Nucleus accumbens (tissue), 56 donors: ENCODE results near the gene RPL22.

Experiments used
- DNase-seq, 56 donors: peaks; one replicate each; lab custom pipeline; 2025; lab: John Stamatoyannopoulos, UW

RPL22 gene

DNA sequence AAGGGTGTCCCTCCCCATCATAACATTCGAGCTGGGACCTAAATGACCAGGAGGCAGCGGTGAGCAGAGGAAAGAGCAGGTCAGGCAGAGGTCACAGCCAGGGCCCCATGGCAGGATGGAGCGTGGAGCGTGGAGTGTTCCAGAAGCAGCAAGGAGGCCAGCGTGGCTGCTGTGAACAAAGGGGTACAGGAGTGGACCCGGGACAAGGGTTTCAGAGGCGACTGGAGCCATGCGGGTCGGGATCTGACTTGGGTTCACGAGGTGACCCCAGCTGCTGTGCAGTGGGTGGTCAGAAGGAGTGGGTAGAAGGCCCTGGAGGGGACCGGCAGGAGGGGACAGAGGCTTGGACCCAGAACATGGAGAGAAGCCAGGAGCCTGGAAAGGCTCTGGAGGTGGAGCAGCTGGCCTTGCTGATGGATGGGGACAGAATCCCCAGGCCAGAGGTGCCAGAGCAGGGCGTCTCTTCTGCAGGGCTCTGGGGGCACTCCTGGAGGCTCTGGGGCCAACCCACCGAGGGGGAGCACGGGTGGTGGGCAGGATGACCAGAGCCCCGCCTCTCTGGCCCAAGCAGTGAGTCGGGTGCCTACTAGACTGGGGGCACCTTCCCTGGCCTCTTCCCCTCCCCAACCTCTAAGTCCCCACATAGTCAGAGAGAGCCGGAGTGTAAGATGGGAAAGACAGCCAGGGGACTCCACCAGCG lies 21.6 kb downstream of the RPL22 start:
- no peak for DNase-seq

DNA sequence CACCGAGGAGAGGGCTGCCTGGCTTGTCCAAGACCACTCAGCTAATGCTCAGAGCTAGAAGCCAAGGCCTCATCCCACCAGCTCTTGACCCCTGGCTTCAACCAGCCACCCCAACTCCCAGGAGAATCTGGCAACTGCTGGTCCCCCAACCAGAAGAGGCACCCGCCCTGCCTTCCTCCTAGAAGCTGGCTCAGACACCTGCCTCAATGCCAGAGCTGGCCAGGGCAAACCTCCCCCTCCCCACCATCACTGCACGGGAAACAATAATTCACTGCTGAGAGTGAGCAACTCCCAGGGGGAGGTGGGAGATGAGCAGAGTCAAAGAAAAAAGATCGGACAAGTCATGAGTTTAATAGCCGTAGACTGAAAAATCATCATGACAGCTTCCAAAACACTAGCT lies 22.6 kb downstream of the RPL22 start:
- DNase-seq, result no peak

DNA sequence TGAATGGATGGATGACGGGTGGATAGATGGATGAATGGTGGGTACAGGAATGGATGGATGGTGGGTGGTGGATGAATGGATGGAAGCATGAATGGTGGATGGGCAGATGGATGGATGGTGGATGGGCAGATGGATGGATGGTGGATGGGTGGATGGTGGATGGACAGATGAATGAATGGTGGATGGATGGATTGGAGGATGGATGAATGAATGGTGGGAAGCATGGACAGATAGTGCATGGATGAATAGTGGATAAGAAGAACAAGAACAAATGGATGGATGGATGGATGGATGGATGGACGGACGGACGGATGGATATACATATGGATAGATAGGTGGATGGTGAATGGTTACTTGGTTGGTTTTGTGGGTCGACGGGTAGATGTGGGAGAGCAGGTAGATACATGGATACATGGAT lies 24.0 kb downstream of the RPL22 start:
- DNase-seq, result no peak

DNA sequence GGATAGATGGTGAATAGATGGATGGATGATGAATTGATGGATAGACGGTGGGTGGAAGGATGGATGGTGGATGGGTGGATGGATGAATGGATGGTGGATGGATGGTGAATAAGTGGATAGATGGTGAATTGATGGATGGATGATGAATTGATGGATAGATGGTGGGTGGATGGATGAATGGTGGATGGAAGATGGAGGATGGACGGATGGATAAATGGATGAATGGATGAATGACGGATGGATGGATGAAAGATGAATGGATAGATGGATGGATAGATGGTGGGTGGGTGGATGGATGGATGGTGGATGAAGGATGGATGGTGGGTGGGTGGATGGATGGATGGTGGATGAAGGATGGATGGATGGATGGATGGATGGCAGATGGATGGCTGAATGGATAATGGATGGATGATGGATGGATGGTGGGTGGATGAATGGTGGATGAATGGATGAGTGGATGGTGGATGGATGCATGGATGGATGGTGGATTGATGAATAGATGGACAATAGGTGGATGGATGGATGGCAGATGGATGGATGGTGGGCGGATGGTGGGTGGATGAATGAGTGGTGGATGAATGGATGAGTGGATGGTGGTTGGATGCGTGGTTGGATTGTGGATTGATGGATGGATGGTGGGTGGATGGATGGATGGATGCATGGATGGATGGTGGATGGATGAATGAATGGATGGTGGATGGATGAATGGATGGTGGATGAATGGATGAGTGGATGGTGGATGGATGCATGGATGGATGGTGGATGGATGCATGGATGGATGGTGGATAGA lies 24.6 kb downstream of the RPL22 start:
- no peak for DNase-seq

DNA sequence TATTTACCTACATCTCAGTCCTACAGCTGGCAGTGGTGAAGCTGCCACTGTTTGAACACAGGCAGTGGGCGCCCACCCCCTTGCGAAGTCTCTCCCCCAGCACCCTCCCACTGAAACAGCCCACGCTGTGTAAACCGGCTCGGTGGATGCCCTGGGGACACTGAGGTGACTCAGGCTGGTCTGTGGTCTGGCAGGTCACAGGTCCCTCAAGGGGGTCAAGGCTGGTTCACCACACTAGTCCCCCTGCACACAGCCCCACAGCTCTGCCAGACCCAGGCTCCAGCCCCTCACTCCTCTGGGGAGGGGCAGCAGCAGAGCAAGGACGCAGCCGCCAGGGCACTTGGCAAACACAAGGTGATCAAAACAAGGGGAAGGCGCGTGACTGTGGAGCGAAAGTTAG lies 26.8 kb downstream of the RPL22 start:
- DNase-seq, result no peak

DNA sequence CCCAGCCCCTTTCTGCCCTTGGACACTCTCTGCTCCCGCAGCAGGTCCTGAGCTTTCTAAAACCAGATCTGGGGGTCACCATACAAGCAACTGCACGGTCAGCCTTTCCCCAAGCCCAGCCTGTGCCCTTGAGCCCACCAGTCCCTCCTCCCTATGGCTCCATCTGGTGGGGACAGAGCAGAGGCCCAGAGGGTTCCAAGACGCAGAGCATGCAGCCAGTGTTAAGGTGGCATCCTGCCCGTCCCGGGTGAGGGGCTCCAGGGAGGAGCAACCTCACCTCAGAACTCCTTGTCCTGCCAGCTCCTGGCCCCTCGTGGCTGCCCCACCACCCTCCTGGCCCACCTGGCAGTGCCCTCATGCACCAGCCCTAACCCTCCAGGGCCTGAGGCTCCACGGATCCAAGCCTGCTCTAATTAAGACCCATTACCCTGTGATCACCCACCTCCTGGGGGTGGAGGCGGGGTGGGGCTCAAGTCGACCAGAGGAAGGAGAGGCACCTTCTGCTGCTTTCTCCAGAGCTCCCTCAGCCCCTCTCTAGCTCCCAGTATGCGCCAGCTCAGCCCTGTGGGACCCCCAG lies 27.8 kb downstream of the RPL22 start:
- DNase-seq, result no peak

DNA sequence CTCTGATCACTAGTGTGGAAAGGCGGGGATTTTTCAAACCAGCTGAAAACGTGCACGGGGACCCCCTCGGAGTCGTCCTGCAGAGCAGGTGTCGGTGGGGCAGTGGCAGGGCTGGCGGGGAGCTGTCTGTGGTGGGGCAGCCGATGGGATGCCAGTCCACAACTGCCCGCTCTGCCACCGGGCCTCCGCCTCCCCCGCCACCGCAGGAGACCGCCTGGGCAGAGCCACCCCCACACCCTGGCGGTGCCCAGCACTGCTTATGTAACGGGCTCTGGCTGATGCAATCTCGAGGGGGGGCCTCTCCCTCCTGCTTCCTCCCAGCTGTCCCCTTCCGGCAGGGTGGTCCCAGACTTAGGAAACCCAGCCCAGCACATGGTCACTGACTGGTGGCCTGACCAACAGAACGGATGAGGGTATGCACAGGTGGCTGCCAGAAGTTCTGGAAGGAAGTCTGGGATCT lies 28.6 kb downstream of the RPL22 start:
- no peak for DNase-seq

DNA sequence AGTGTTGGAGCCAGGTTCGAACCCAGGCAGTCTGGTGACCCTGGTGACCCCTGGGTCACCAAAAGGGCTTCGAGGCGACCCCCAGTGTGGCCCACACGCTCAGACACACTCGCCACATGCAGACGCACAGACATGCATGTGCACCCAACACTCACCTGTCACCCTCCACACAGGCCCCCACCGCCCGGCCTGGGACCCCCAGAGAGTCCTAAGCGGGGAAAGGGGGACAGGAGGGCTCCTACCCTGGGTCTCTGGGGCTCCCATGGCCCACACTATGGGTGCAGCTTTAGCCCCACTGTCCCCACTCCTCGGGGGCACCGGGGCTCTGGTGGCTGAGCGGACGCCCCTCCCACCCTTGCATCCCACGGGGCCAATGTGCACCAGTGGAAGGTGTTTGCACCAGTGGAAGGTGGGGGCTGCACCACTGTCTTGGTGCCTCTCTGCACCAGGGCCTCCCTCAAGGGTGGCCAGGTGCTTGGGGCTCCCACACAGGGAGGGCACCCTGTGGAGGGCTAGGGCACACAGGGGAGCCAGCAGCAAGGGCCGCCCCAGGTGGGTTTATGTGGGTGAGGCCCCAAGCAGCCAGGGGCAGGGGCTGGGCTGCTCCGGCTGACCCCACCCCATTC lies 29.2 kb downstream of the RPL22 start:
- DNase-seq, result no peak

DNA sequence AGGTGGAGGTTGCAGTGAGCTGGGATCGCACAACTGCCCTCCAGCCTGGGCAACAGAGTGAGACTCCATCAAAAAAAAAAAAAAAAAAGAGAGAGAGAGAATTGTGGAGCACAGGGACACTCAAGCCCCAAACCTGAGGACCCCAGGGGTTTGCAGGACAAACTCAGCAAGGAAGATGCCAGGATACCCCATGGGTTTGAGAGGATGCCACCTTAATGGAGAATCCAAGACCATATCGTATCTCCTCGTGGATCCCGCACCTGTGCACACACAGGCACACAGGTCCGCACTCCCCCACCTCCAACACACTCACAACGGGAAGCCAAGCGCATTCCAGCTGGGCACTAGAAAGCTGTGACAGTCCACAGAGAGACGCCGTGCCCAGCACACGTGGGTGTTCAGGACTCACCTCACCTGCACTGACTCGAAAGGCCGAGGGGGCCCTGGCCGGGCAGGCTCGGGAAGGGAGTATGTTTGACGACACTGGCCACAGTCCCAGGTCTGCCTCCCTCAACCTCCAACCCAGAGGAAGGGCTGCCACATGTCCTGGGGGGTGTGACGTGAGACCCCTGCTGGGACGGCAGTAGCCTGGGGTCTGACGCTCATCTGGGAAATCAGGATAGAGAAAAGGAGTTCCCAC lies 30.3 kb downstream of the RPL22 start:
- no peak for DNase-seq

DNA sequence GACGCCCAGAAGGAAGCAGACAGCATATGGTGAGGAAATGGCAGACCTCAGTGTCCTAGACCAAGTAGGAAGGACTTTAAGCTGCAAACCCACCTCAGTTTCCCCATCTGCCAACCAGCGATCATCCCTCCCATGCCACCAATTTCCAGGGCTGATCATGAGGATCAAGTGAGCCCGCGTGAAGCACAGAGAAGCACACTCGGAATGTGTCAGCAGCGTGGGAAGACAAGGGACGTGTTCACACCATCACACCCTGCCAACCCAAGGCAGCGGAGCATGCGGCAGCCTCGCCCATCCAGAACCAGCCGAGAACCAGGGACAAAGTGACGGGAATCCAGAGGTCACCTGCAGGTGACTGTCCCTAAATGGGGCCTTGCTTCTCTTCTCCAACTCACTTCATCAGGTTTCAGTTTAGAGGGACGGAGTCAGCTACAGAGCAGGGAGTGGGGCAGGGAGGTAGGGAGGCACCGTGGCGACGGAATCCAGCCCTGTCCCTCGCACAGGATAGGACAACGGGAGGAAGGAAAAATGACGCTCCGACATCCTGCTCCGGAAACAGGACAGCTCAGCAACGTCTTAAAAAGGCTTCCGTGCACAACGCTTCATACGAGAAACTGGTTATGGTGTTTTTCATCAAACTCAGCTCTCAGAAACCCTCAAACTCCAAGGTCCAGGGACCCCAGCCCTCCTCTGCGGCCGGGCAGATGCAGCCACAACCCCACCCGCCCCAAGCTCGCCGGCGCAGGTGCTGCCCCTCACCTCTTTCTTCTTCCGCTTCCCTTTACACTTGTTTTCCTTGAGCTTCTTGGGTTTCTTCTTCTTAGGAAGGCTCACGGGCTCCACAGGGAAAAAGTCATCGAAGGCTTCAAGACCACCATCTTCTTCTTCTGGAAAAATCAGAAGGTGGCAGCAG lies 31.7 kb downstream of the RPL22 start:
- no peak for DNase-seq

DNA sequence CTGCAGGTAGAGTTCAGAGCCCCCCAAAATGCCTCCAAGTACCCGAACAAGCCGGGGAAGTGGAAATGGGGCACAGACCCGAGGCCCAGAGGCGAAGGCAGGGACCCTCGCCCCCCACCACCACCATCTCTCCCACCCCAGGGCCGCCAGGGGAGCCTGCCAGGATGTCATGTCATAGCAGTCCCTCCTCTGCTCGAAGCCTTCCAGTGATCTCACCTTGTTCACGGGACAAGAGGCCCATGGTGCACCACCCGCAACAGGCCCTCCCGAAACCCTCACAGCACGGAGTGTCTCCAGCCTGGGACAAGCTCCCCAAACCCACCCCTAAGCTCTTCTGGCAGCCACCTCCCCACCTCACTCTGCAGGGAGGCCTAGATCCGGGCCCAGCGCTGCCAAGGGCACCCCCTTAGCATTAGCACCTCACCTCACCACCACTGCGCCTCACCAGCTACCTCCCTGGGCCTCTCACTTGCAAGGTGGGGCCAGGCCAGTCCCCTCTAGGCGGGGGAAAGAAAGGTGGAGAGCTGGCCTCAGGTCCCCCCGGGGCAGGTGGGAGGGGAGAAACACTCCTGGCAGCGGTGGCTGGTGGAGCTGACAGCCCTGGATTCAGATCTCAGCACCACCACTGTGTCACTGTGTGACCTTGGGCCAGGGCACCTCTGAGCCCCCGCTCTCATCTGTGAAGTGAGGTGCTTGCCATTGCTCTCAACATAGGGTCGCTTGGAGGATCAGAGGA lies 32.6 kb downstream of the RPL22 start:
- DNase-seq, result no peak

DNA sequence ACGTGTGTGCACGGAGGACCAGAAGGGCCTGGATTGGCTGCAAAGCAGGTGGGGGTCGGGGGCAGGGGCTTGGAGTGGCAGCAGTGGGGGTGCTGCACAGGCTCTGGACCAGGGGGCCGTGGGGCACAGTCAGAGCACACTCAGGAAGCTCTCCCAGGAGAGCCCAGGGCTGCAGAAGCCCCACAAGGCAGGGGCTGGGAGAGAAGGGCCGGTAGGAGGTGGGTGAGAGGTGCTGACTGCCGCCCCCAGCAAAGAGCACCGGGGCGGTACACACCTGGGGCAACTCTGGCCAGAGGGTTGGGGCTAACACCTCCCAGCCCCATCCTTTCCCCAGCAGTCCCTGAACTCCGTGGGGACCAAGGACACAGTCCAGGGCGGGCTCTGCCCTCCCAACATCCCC lies 33.2 kb downstream of the RPL22 start:
- no peak for DNase-seq

DNA sequence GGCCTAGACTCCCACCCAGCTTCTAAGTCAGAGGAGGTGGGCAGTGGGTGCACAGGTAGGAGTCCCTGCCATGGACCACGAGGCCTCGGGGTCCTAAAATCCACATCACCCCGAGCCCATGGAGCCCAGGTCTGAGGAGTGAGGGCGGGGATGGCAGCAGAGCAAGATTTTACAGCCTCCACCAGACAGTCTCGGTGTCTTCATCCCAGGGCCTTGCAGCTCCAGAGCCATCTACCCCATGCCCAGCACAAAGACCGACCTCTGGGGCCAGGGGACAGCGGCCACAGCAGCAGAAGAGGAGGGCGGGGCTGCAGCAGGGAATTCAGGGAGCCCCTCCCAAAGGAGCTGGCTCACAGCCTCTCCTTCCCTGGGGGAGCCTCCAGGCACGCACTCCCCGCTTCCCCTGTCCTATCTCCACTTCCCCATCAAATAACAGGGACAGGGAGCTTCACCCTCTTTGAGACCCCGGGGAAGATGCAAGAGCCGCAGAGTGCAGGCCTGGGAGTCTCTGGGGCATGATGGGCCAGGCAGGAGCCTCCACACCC lies 33.9 kb downstream of the RPL22 start:
- no peak for DNase-seq

DNA sequence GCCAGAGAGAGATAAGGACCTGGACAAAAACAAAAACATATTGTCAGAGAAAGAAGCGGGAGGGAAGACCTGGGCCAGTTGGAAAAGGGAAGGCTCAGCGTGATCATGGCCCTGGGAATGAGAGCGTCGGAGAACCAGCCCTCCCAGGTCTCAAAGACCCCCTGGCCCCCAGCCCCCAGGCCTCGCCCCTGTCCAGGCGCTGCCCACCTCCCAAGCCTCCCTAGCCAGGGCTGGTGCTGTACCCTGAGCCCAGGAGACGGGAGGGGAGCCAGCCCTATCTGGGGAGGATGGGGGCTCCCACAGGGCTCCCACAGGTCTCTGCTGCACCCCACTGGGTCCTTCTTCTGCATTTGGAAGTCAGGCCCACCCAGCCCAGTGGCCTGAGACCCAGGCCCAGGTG lies 34.4 kb downstream of the RPL22 start:
- DNase-seq, result no peak

DNA sequence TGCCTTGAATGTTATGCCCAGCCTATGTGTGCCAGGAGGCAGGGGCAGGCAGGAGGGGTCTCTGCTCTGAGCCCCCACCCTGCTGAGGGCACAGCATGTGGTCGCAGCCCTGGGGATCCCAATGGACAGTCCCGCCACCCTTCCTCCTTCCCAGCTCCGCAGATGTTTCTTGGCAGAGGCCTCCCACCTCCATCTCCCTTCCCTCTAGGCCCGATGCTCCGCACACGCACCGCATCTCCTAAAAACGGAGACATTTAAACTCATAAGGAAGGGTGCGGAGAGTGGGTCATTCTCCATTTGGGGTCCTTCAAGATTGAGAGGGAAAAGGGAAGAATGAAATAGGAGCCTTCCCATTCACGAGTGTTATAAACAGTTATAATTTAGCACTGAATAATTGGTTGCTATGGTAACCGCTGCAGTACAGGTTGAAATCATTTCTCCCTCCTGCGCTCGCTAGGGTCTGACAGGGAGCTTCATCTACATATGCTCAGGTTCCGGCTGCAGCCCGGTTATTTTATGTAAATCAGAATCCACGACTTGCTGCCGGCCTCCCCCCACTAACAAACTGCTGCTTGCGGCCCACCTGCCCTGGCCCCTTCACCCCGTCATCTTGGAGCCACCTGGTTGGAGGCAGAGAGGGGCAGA lies 35.3 kb downstream of the RPL22 start:
- peak in 15 of 56 donors; percentile 5 to 58 (median 26) for DNase-seq

DNA sequence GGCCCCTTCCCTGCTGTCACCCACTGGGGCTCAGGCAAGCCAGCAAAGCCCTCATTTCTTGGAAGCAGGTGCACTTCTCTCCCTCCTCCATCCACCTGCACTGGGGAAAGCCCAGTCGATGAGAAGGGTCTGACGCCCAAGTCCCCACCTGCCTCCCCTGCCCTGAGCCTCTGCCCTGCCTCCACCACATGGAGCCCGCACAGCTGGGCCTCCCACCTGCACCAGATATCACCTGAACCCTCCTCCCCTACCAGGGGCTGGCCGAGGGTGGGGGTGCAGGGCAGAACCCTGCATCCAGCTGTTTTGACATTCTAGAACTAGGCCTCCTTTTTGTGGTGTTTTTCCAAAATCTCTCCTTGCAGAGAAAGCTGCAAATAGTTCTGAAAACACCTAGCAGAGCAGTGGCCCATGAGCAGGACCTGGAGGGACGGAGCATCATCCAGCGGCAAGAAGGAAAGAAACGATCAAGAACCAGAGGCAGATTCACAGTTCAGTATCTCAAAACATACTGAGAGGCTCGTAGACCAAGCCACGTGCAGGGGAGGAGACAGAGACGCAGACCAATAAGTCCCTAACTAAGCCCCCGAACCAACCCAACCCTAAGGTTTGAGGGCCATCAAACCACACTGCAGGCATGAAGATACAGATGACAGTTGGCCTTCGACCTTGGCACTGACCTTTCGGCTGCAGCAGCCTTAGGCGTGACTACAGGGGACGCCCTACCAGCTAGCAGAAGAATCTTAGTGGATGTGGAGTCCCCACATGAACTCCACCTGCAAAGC lies 36.0 kb downstream of the RPL22 start:
- DNase-seq, result no peak

DNA sequence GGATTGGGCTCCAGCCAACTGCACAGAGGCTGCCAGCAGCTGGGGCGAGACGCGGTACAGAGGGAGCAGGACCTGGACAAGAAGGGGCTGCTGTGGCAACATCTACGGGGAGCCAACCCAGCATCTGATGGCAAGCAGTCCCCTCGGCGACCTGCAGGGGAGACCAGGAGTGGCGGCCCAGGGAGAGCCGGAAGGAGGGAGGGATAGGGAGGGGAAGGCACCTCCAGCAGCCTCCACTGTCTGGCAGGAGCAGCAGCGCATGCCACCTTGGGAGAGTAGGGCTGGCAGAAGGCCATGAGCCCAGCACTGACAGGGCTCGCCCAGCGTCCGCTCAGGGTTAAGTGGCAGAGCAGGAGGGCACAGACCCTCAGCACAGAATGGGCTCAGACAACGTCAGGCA lies 36.6 kb downstream of the RPL22 start:
- DNase-seq, result no peak
